DMS79 treated with DMSO at 0.1 percent for 48 hours (cell line): ENCODE measurements around the gene PSD2.
A peak's percentile ranks its signal among the peaks of the same experiment; 100 is the strongest.

Experiments used
- DNase-seq: peaks from one replicate; lab custom pipeline; 2025; lab: John Stamatoyannopoulos, UW

Gene PSD2

GRCh38 chr5:139763280-139763929, 32.2 kb upstream of the PSD2 start:
- no peak for DNase-seq

DNA sequence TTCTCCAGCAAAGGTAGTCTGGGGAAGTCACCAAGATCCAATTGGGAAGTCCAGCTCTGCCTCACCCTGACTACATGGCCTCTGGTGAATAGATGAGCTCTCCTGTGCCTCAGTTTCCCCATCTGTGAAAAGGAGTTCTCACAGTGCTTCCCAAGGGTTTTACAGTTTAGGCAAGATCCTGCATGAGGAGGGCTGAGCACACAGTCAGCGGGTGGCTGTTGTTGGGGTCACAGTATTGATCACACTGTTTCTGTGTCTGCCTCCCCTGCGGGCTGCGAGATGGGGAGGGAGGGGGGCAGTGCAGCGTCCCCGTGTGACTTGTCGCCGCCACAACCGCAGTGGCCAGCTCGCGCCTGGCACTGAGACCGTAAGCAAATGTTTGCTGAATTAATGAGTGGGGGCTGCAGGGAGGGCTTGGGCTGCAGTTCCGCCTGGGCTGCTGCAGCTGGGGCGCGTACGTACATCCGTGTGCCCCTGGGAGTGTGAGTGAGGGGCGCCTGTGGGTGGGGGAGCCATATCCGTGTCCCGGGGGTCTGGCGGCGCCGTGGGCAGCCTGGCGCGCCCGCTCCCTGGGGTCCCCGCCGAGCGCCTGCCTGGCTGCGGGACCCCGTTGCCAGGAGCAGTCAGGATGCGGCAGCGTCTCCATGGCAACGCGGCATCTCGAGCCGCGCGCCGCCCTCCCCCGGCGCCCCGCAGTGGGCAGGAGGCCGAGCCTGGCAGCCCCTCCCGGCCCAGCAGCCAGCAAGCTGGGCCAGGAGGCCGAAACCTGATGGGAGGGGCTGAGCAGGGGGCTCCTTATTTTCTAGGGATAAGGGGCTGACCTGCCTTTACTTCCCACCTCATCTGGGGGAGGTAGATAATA, 31.4 kb upstream of the PSD2 start:
- no peak for DNase-seq

DNA sequence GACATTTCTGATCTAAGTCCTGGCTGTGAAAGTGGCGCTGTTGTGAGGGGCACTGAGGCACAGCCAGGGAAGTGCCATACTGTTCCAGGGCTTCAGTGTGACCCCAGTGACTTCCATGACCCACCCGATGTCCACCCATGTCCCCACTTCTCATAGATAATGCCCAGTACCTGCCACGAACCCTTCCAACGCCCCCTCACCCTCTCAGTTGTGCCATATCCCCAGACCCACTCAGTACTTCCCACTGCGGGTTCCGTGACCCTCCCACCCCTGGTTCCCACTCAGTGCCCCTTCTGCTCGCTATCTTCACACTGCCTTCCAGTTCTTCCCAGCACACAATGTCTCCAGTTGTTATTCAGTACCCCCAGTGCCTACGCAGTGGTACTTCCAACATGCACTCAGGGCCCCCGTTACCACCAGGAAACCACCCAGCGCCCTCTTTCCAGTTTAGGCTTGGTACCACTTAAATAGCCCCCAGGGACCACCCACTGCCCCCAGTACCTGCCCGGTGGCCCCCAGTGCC, 30.7 kb upstream of the PSD2 start:
- DNase-seq = no peak

GRCh38 chr5:139765409-139766217, 30.0 kb upstream of the PSD2 start:
- DNase-seq = peak; percentile 41

- DNase-seq = no peak
Measured at GRCh38 chr5:139767960-139768359, 27.6 kb upstream of the PSD2 start.

DNA sequence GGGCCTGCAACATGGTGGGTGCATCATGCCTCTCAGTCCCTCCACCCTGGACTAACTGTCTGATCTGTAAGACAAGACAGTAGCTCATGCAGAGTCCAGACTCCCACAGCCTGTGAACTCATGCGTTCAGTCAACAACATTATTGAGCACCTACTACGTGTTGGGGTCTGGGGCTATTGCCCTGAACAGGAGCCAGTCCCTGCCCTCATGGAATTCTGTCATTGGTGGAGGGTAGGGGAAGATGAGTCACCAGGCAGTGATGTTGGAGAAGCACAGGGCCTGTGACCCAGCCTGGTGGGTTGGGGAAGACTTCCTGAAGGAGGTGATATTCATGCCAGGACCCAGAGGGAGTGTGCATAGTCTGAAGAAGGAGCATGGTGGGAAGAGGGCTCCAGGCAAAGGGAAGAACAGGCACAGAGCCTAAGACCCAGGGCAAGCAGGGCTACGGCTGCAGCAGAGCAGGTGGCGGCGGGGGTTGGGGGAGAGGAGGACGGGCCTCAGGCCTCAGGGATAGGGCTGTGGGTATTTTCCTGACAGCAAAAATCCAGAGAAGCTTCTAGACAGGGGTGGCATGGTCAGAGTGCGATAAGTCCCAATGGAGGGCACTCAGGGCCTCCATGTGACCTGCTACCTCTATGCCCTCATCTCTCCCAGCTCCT, 26.7 kb upstream of the PSD2 start:
- no peak for DNase-seq

DNA sequence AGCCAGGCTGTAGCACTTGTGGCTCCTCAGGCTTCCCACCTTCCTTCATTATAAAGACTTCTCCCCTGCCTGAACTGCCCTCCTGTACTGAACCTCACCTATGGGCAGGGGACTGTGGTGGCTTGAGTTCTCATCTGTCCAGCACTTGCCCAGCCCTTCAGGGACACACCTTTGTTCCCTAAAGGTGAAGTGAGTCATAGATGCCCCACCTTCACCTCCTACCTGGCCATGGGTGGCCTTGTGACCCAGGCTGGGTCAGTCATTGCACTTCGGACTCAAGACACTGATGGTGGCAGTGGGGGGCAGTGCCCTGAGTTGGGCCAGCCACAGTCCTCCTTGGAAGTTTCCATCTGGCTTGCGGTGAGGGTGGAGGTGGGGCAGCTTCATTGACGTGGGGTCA, 26.1 kb upstream of the PSD2 start:
- no peak for DNase-seq

GRCh38 chr5:139770722-139771121, 24.9 kb upstream of the PSD2 start:
- DNase-seq = no peak

- no peak for DNase-seq
Measured at GRCh38 chr5:139772089-139772791, 23.4 kb upstream of the PSD2 start.

DNA sequence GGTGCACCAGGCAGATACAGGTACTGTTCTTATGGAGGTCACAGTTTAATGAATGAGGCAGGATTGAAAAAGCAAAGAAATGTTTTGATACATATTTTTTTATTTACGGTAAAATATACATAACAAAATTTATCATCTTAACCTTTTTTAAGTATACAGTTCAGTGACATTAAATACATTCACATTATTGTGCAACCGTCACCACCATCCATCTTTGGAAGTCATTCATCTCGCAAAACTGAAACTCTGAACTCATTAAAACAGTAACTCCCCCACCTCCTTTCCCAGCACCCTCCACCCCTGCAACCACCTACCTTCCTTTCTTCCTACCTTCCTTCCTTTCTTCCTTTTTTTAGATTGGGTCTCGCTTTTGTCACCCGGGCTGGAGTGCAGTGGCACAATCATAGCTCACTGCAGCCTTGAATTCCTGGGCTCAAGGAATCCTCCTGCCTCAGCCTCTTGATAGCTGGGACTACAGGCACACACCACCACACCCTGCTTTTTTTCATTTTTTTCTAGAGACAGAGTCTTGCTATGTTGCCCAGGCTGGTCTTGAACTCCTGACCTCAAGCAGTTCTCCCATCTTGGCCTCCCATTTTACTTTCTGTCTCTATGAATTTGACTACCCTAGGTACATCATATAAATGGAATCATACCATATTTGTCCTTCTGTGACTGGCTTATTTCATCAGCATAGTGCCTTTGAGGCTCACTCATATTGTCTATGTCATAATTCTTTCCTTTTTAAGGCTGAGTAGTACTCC, 22.5 kb upstream of the PSD2 start:
- DNase-seq = no peak

DNA sequence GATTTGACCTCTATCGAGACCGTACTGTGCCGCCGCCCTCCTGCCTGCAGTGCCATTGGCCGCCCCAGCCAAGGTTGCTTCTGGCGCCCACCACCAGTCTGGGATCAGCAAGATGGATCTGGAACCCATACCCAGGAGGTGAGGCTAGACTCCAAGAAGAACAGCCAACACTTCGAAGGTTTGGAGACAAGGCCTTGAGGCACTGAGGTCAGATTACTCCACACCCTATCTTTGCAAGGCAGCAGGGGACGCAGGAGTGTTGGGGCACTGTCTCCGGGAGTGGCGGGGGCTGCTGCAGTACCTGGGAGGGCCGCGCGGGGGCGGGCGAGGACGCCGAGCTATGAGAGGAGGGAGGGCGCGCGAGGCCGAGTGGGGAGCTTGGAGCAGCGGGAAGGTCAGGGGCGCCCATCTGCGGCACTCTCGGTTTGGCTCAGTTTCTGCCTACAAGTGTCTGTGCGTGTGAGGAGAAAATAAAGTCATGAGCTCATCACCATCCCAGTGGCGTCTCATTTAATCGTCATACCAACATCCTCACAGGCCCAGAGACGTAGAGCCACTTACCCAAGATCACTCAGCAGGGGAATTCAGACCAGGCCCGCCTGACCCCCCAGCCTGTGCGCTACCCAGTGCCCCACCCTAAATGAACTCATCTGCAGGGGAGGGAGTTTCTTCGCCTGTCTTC, 20.5 kb upstream of the PSD2 start:
- DNase-seq = no peak

DNA sequence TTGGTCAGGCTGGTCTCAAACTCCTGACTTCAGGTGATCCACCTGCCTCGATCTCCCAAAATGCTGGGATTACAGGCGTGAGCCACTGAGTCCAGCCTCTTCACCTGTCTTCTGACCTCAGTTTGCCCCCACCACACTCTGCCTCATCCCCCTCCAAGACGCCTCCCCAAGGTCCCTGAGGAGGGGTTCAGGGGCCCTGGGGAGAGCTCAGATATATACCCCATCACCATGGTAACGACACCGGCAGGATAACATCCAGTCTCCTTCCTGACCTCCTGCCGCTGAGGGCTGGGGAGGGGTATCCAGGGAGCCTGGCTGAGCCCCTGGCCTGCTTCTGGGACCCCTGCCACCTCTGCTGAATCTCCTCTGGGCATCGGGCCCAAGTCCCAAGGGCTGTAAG, 19.7 kb upstream of the PSD2 start:
- no peak for DNase-seq

DNA sequence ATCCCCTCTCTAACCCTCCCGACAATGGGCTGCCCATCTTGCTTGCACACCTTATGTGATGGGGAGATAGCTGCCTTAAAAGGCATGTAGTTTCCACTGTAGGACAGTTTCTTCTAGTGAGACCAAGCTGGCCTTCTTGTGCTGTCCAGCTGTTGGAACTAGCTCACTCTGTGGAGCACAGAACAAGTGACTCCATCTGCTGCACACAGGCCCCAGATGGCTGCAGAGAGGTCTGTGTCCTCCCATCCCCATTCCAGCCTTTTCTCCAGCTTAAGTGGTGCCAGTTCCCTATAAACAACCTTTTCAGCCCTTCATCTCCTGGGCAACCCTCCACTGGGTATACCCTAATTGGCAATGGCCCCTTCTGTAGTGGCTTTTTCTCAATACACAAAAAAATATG, 18.7 kb upstream of the PSD2 start:
- DNase-seq = no peak

GRCh38 chr5:139783436-139783965, 12.1 kb upstream of the PSD2 start:
- no peak for DNase-seq

DNA sequence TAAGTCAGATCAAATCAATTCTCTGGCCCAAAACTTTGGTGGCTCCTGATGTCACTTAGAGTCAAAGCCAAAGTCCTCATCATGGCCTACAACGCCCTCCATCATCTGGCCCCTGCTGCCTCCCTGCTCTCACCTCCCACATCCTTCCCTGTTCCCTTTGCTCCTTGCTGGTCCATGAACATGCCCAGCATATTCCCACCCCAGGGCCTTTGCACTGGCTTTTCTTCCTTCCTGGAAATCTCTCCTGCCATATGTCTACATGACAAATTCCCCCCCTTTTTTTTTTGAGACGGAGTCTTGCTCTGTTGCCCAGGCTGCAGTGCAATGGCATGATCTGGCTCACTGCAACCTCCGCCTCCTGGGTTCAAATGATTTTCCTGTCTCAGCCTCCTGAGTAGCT, 11.1 kb upstream of the PSD2 start:
- no peak for DNase-seq

DNA sequence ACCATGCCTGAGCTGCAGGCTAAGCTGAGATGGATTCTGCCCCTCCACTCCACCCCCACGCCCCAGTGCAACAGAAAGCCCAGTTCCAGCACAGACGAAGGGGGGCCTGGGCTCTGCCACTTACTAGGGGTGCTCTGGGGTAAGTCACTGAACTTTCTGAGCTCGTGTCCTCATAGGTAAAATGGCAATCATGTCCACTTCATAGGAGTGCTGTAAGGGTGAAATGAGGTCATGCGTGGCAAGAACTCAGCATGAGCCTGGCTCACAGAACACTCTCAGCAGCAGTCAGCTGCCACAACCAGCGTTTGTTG, 8.4 kb upstream of the PSD2 start:
- peak; percentile 56 for DNase-seq

- no peak for DNase-seq
Measured at GRCh38 chr5:139787568-139788293, 7.9 kb upstream of the PSD2 start.

DNA sequence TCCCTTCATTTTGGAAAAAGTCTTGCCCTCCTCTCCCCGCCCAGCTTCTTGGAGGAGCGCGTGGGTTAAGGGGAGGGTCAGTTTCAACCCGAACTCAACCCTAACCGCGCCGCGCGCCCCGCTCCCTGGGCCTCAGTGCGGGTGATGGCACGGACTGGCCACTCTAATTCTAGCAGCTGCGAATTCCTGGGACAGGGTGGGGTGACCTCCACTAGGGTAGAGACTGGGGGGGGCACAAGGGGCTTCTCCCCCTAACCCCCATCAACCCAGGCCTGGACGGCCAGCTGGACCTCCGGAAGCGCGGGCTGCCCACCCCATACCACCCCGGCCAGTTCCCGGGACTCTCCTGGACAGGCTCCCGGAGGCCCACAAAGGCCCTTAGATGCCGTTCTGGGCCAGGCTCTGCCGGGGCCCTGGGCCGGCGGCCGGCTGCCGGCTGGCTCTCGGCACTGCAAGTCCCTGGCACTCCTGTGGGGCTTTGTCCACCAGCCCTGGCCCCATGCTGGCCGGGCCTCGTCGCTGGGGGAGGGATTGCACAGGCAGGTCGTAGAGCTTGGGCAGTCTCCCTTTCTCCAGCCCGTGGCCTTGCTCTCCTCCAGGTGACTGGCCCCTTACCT, 7.2 kb upstream of the PSD2 start:
- DNase-seq = no peak
